ENCODE measurements around the gene ST3GAL6. TPM values are rescaled to one million over a fixed set of nuclear protein-coding genes. Genes with fewer than 3 reads are reported as not detected.

ST3GAL6 gene
- total and polyA plus RNA-seq, 10 of the 15 experiments (the other 5 are each of a cell fraction or from before 2014, with no cell fraction given): 19.5 to 41.2 (median 37.4) TPM

GRCh38 chr3:98732286-98733052 is 30.7 kb upstream of the ST3GAL6 start (continued):
- TF ChIP-seq SIN3A (IDR thresholded peaks at IDR 0.05; ENCODE audit: low read depth, low read length): peak; percentile 82; the same call in 1 of the 2 replicates
- peak; percentile 11; the same call in 1 of the 2 replicates for TF ChIP-seq GATAD2B (conservative IDR thresholded peaks at IDR 0.05; ENCODE audit: low read depth)
- peak; percentile 81 for TF ChIP-seq POLR2AphosphoS2 (IDR thresholded peaks at IDR 0.05; ENCODE audit: low read depth, low read length)
- peak; percentile 69; the same call in 1 of the 2 replicates for TF ChIP-seq MLLT1 (IDR thresholded peaks at IDR 0.05)
- TF ChIP-seq EED (IDR thresholded peaks at IDR 0.05; ENCODE audit: low read depth): 0 out of 2 replicates have a peak, but pooled peaks have one; percentile 45
- TF ChIP-seq SIX5 (IDR thresholded peaks at IDR 0.05; ENCODE audit: low read depth, low read length, severe bottlenecking): no peak
- TF ChIP-seq NBN (IDR thresholded peaks at IDR 0.05): peak; percentile 30; the same call in 1 of the 2 replicates
- no peak for TF ChIP-seq USF2 (IDR thresholded peaks at IDR 0.05; ENCODE audit: borderline replicate concordance, low read depth, low read length)
- TF ChIP-seq ZNF217 (IDR thresholded peaks at IDR 0.05): no peak
- 0 out of 2 replicates have a peak, but pooled peaks have one; percentile 27 for TF ChIP-seq HCFC1 (IDR thresholded peaks at IDR 0.05; ENCODE audit: low read length)
- TF ChIP-seq MTA3 (IDR thresholded peaks at IDR 0.05; ENCODE audit: borderline replicate concordance, low read length): no peak
- no peak for TF ChIP-seq RELB (IDR thresholded peaks at IDR 0.05; ENCODE audit: low read depth)
